Tibial nerve (tissue), 3 donors: ENCODE results near the gene CLIP1.

ENCODE experiments used
- POLR2A ChIP-seq, 2 donors: fragments of 450-650 bp; IDR thresholded peaks; one replicate each; pipeline ENCODE4 v1.6.1; 2017; ENCODE audit warnings: antibody characterized with exemption in 2 of 2, mild to moderate bottlenecking in 2 of 2, moderate library complexity in 2 of 2
- TF ChIP-seq, protein P1 (sequence below), 5 experiments: fragments of 200-600 bp in 3 of 5; fragments of 450-650 bp in 2 of 5; sonication (generic) in 3 of 5; IDR thresholded peaks; one replicate each; pipeline ENCODE4 v1.5.1; 2016 to 2019; ENCODE audit warnings: antibody characterized with exemption in 5 of 5, mild to moderate bottlenecking in 3 of 5, moderate library complexity in 2 of 5

DNA sequence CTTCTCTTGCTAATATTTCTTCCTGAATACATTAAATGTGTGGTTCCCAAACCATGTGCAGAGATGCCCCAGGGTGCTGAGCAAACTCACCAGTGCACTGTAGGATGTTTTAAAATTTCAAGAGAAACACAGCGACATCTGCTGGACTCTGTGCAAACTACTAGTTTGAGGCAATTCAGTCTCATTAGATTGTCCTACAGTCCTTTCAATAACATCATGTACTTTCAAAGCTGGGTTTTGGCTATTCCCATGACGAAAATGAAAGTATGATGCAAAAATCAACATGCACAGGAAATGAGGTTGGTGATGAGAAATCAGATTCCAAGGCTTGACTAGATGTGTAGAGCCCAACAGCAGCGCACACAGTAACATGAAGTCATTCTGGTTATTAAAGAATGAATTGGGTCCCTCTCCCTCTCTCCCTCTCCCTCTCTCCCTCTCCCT lies 66.3 kb downstream of the CLIP1 start:
- TF ChIP-seq POLR2A (IDR thresholded peaks at IDR 0.05), result no peak
- TF ChIP-seq, protein P1, sequence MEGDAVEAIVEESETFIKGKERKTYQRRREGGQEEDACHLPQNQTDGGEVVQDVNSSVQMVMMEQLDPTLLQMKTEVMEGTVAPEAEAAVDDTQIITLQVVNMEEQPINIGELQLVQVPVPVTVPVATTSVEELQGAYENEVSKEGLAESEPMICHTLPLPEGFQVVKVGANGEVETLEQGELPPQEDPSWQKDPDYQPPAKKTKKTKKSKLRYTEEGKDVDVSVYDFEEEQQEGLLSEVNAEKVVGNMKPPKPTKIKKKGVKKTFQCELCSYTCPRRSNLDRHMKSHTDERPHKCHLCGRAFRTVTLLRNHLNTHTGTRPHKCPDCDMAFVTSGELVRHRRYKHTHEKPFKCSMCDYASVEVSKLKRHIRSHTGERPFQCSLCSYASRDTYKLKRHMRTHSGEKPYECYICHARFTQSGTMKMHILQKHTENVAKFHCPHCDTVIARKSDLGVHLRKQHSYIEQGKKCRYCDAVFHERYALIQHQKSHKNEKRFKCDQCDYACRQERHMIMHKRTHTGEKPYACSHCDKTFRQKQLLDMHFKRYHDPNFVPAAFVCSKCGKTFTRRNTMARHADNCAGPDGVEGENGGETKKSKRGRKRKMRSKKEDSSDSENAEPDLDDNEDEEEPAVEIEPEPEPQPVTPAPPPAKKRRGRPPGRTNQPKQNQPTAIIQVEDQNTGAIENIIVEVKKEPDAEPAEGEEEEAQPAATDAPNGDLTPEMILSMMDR (IDR thresholded peaks at IDR 0.05), result peak; percentile 53 to 78 (median 67)
